BJ (cell line): Measurements from ENCODE around the gene MRPS18C. TPM values are rescaled to one million over a fixed set of nuclear protein-coding genes. Genes with fewer than 3 reads are reported as not detected.

Source experiments
- CTCF ChIA-PET: fragments of 350-600 bp; formaldehyde crosslinking; extraction: SDS; loops from one replicate; lab custom pipeline; 2021; ENCODE audit warnings: antibody characterized with exemption, inconsistent platforms; lab: Yijun Ruan, JAX
- POLR2A ChIA-PET: fragments of 300-600 bp; sonication (Branson Sonifier 250); formaldehyde crosslinking; extraction: SDS; loops from one replicate; lab custom pipeline; 2021; ENCODE audit warnings: antibody characterized with exemption; lab: Charles Lee
- DNase-seq: peaks from one replicate; pipeline ENCODE4 v3.0.0-alpha.2; 2011; ENCODE audit warnings: low read depth
- H3K27me3 ChIP-seq: 2 replicates; pipeline ENCODE4 v1.6.0; 2011; ENCODE audit warnings: low read length; ENCODE audit not compliant: control insufficient read depth, insufficient read depth
- H3K36me3 ChIP-seq: 2 replicates; pipeline ENCODE4 v1.5.1; 2011; ENCODE audit warnings: low read length; ENCODE audit not compliant: control insufficient read depth, insufficient read depth
- H3K4me3 ChIP-seq: 2 replicates; pipeline ENCODE4 v1.5.1; 2011; ENCODE audit warnings: low read depth, mild to moderate bottlenecking, control low read depth, low read length
- polyA plus RNA-seq: library from polyadenylated mRNA; depleted of rRNA; stranded (reverse); fragments of >200 nt; gene quantifications from 2 replicates; pipeline ENCODE4 v1.2.3, GENCODE V29; 2011
- TF ChIP-seq, protein P1 (sequence below): IDR thresholded peaks from 2 replicates; pipeline ENCODE4 v1.5.1; 2011; ENCODE audit warnings: low read depth, mild to moderate bottlenecking, control low read depth, inconsistent platforms, low read length, moderate library complexity; ENCODE audit not compliant: insufficient read depth

Gene MRPS18C
- polyA plus RNA-seq, 1 experiment = 16.4 TPM

DNA sequence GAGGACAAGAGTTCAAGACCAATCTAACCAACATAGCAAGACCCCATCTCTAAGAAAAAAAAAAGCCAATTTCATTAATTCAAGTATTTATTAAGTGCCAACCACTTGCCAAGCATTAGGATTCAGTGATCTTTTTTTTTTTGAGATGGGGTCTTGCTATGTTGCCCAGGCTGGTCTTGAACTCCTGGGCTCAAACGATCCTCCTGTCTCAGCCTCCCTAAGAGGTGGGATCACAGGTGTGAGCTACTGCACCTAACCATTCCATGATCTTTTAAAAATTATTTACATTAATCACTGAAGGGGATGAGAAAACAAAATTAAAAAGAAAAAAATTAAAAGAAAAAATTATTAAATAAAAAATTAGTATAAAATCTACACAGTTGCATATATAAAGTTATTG lies 24.7 kb upstream of the MRPS18C start:
- H3K36me3 ChIP-seq = peaks cover 3% of the 10 kb centered on the region
- POLR2A ChIA-PET = no interaction called here
- DNase-seq = no peak
- H3K27me3 ChIP-seq = no peaks in the 10 kb centered on the region
- CTCF ChIA-PET = interaction anchor here (0.8 kb wide), 1 partner anchor 25 kb away, joined by 3 read pairs; no protein-coding TSS in a partner anchor
- TF ChIP-seq, protein P1, sequence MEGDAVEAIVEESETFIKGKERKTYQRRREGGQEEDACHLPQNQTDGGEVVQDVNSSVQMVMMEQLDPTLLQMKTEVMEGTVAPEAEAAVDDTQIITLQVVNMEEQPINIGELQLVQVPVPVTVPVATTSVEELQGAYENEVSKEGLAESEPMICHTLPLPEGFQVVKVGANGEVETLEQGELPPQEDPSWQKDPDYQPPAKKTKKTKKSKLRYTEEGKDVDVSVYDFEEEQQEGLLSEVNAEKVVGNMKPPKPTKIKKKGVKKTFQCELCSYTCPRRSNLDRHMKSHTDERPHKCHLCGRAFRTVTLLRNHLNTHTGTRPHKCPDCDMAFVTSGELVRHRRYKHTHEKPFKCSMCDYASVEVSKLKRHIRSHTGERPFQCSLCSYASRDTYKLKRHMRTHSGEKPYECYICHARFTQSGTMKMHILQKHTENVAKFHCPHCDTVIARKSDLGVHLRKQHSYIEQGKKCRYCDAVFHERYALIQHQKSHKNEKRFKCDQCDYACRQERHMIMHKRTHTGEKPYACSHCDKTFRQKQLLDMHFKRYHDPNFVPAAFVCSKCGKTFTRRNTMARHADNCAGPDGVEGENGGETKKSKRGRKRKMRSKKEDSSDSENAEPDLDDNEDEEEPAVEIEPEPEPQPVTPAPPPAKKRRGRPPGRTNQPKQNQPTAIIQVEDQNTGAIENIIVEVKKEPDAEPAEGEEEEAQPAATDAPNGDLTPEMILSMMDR = no peak
- no peak overlapping the region for H3K4me3 ChIP-seq

DNA sequence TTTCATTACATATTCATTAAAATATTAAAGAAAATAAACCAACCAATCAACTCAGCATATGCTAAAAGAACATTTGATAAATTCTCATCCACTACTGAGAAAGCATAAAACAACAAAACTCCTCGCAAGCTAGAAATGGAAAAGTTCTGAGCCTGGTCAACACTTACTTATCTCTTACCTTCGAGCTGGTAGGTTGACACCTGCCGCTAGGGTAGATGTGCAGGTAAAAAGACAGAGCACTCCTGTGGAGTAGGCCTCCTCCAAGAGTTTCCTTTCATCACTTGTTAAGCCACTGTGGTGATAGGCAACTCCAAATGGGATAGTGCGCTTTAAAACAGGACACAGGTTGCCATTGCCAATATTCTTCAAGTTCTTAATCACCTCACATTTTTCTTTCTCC lies 19.2 kb upstream of the MRPS18C start:
- H3K36me3 ChIP-seq = no peaks in the 10 kb centered on the region; the same call in 1 of the 2 replicates
- ChIA-PET CTCF (interaction anchor here (0.7 kb wide), 1 partner anchor 31 kb away, joined by 4 read pairs; no protein-coding TSS in a partner anchor), POLR2A (no interaction called here)
- H3K27me3 ChIP-seq = no peaks in the 10 kb centered on the region
- TF ChIP-seq, protein P1 = no peak
- no peak for DNase-seq
- H3K4me3 ChIP-seq = no peak overlapping the region

DNA sequence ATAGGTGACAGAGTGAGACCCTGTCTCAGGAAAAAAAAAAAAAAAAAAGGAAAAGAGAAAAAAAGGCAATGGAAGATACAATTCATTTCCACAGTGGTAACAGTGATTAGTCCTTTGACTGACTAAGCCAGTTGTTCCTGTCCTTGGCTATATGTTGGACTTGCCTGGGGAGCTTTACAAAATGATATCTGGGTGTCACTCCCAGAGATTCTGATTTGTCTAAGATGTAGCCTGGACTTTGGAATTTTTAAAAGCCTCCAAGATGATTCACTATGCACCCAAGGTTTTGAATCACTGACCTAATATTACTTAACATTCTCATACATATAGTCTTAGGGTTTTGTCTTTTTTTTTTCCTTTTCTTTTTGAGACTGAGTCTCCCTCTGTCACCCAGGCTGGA lies 17.1 kb upstream of the MRPS18C start:
- POLR2A ChIA-PET = no interaction called here

DNA sequence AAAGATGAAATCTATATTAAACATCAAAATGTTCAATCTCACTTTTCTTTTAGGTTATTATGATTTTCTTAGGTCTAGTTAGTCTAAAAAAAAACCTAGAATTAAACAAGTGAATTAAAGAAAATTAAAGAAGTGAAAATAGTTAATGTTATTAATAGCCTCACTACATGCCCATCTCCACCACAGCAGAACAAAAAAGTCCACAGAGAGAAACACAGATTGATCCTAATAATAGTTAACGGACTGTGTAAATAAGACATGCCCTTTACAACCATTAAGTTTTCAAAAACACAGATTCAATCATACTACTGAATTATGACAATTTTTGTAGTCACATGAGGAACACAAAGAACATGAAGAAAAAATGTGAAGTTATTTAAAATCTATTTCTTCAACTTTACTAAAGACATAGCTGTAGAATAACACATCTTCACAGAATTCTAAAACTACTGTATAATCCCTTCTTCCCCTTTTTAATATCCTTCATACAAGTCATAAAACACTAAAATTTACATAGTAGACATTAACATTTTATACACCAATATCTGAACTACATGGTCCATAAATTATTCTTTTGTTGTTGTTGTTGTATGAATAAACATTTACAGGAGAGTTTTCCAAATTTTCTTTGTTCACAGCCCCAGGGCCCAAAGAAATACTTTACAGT lies 15.6 kb upstream of the MRPS18C start:
- Histone ChIP-seq H3K4me3 (no peak overlapping the region), H3K27me3 (no peaks in the 10 kb centered on the region), H3K36me3 (peaks cover 1% of the 10 kb centered on the region; the same call in 1 of the 2 replicates)
- no peak for DNase-seq
- ChIA-PET POLR2A (no interaction called here), CTCF (interaction anchor here (1.0 to 1.1 kb wide), 2 partner anchors 15 to 17 kb away, joined by 3 read pairs; partner anchors contain the start of genes HELQ and MRPS18C)
- TF ChIP-seq, protein P1 = no peak

More for the DNA sequence above, 17.1 kb upstream of the MRPS18C start:
- H3K27me3 ChIP-seq = no peaks in the 10 kb centered on the region
- H3K36me3 ChIP-seq = peaks cover 1% of the 10 kb centered on the region; the same call in 1 of the 2 replicates
- TF ChIP-seq, protein P1 = no peak
- DNase-seq = no peak
- CTCF ChIA-PET = no interaction called here
- no peak overlapping the region for H3K4me3 ChIP-seq

DNA sequence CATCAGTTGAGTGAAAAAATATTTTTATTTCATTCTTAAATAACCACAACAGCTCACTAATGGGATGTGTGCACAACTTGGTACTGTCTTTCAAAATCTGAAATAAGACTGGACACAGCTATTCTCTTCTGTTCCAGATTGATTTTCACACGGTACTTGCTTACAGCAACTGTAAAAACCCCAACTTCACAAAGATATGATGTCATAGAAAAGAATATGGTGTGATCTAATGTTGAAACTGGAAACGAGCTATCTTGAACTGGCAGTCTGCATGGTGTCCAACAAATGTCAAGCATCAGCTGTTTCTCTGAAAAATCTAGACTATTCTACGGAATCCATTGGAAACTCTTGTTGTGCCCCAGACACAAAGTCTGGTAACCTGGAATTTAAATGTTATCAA lies 15.0 kb upstream of the MRPS18C start:
- DNase-seq = no peak
- Histone ChIP-seq H3K4me3 (no peak overlapping the region), H3K27me3 (no peaks in the 10 kb centered on the region), H3K36me3 (peaks cover 1% of the 10 kb centered on the region; the same call in 1 of the 2 replicates)
- CTCF ChIA-PET = interaction anchor here (1.0 to 1.1 kb wide), 3 partner anchors 14 to 204 kb away, joined by 3 read pairs; partner anchors contain the start of genes HELQ and MRPS18C
- TF ChIP-seq, protein P1 = no peak
- POLR2A ChIA-PET = no interaction called here
